ENCODE results near the gene SLC16A9.
"Not testable (repeated sequence)": the region's sequence is repeated elsewhere in the genome, so short reads cannot be mapped to it uniquely, and the experiment has no call there.

Gene SLC16A9

GRCh38 chr10:59675812-59676211 is 33.8 kb downstream of the SLC16A9 start:
- no peak for DNase-seq (ENCODE audit: low read depth, low spot score)

GRCh38 chr10:59674215-59674836 is 35.3 kb downstream of the SLC16A9 start:
- DNase-seq (ENCODE audit: low read depth, low spot score): no peak

- no peak for DNase-seq (ENCODE audit: low read depth, low spot score)
Measured at GRCh38 chr10:59672150-59672875, 37.3 kb downstream of the SLC16A9 start.

- no peak for DNase-seq (ENCODE audit: low read depth, low spot score)
Measured at GRCh38 chr10:59670269-59670668, 39.4 kb downstream of the SLC16A9 start.

GRCh38 chr10:59668096-59668495 is 41.6 kb downstream of the SLC16A9 start:
- no peak for DNase-seq (ENCODE audit: low read depth, low spot score)

- DNase-seq (ENCODE audit: low read depth, low spot score): no peak
Measured at GRCh38 chr10:59666310-59666709, 43.3 kb downstream of the SLC16A9 start.

GRCh38 chr10:59663213-59663612 is 46.4 kb downstream of the SLC16A9 start:
- not testable (repeated sequence) for DNase-seq (ENCODE audit: low read depth, low spot score)

- DNase-seq (ENCODE audit: low read depth, low spot score): no peak
Measured at GRCh38 chr10:59657724-59658123, 51.9 kb downstream of the SLC16A9 start.

- no peak for DNase-seq (ENCODE audit: low read depth, low spot score)
Measured at GRCh38 chr10:59655309-59655708, 54.3 kb downstream of the SLC16A9 start.

- DNase-seq (ENCODE audit: low read depth, low spot score): no peak
Measured at GRCh38 chr10:59654007-59654406, 55.6 kb downstream of the SLC16A9 start.

- DNase-seq (ENCODE audit: low read depth, low spot score): no peak
Measured at GRCh38 chr10:59651902-59652301, 57.7 kb downstream of the SLC16A9 start.

- DNase-seq (ENCODE audit: low read depth, low spot score): no peak
Measured at GRCh38 chr10:59649606-59650346, 59.9 kb downstream of the SLC16A9 start.

GRCh38 chr10:59648711-59649201 is 60.9 kb downstream of the SLC16A9 start:
- DNase-seq (ENCODE audit: low read depth, low spot score): no peak

- no peak for DNase-seq (ENCODE audit: low read depth, low spot score)
Measured at GRCh38 chr10:59644841-59645240, 64.8 kb downstream of the SLC16A9 start.

- not testable (repeated sequence) for DNase-seq (ENCODE audit: low read depth, low spot score)
Measured at GRCh38 chr10:59641688-59642087, 68.0 kb downstream of the SLC16A9 start.

GRCh38 chr10:59635502-59636290 is 74.0 kb downstream of the SLC16A9 start:
- DNase-seq (ENCODE audit: low read depth, low spot score): no peak

- no peak for DNase-seq (ENCODE audit: low read depth, low spot score)
Measured at GRCh38 chr10:59634102-59634501, 75.5 kb downstream of the SLC16A9 start.

GRCh38 chr10:59633063-59633462 is 76.6 kb downstream of the SLC16A9 start:
- no peak for DNase-seq (ENCODE audit: low read depth, low spot score)

- DNase-seq (ENCODE audit: low read depth, low spot score): no peak
Measured at GRCh38 chr10:59631882-59632807, 77.5 kb downstream of the SLC16A9 start.

- no peak for DNase-seq (ENCODE audit: low read depth, low spot score)
Measured at GRCh38 chr10:59631237-59631636, 78.4 kb downstream of the SLC16A9 start.

GRCh38 chr10:59628965-59629364 is 80.7 kb downstream of the SLC16A9 start:
- DNase-seq (ENCODE audit: low read depth, low spot score): no peak
